Fibroblast of skin of abdomen (primary cell): ENCODE measurements around the gene THSD7A.

Source experiments
- DNase-seq: peaks from one replicate; pipeline ENCODE4 v3.0.0-alpha.2; 2013

The THSD7A gene

GRCh38 chr7:11638011-11638774 lies 193.8 kb downstream of the THSD7A start:
- no peak for DNase-seq

DNA sequence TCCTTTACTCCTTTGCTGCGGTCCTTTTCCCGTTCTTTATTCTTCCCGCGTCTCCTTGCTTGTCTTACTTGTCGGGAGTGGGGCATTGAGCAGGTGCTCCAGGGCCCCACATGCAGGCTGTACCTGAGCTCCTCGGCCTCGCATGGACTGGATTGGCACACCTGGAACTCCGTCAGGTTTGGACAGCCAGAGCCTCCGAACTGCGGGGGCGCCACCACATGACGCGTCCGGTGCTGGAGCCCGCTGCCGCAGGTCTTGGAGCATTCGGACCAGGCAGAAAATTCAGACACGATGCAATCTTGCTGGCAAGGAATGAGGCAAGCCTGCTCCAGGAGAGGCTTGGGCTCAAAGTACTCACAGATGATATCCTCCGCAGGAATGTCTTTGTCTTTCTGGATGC lies 195.7 kb downstream of the THSD7A start:
- DNase-seq: no peak

GRCh38 chr7:11633310-11633709 lies 198.7 kb downstream of the THSD7A start:
- no peak for DNase-seq

- DNase-seq: no peak
Observed at GRCh38 chr7:11630355-11630754, 201.6 kb downstream of the THSD7A start.

- no peak for DNase-seq
Observed at GRCh38 chr7:11625669-11626068, 206.3 kb downstream of the THSD7A start.

- DNase-seq: no peak
Observed at GRCh38 chr7:11623093-11623678, 208.8 kb downstream of the THSD7A start.

- no peak for DNase-seq
Observed at GRCh38 chr7:11620406-11621253, 211.4 kb downstream of the THSD7A start.

GRCh38 chr7:11616466-11616865 lies 215.5 kb downstream of the THSD7A start:
- no peak for DNase-seq

DNA sequence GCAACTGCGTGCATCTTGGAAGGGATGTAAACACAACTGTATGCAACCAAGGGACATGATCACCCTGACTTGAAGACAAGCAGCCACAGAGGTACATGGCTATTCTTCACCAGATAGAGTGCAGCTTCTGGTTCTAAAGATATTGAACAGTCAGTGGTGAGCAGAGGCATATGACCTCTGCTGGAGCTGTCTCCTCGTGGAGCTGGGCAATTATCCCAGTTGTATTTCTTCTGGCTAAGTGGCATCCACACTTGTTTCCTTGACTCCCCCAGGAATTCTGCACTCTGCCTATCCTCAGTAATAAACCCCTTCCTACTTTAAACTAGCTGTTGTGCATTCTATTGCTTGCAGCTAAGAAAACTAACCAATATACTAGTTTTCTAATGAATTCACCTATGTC lies 216.8 kb downstream of the THSD7A start:
- no peak for DNase-seq

- no peak for DNase-seq
Observed at GRCh38 chr7:11613292-11613930, 218.6 kb downstream of the THSD7A start.

DNA sequence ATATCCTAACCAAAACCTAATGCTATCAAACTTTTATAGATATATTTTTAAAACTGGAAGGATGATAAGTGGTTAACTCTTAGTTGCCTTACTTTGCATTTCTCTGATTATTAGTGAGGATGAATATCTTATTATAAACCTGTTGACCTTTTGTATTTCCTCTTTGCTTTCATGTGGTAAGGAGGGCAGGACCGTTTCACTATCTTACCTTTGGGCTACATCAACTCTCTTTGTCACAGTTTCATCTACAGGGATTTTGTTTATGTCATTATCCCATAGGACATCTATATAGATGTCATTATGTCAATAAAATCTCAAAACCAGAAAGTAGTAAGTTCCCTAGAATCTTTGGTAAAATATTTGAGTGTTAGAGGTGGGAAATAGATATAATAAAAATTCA lies 219.3 kb downstream of the THSD7A start:
- DNase-seq: no peak

DNA sequence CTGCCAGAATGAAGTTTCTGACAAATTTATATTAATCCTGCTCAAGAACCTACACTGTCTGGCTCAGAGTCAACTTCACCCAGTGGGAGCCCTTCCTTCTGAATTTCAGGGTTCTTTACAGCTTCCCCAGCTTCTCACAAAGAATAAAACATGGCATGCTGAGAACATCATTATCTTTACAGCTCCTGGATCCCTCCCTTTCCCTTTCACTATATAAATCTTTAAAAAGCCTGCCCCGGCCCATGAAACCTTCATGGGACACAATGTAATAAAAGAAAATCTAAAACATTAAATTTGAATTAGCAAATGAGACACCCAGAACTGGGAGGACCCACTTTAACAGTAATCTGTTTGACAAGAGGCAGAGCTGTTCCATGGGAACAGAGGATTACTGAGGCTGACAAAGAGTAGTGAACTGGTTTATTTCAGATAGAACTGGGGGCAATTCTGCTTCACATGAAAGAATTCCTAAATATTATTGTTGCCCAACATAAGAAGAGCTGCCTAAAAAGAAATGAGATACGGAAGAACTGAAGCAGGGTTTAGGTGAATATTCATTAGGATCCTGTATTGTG lies 222.8 kb downstream of the THSD7A start:
- no peak for DNase-seq

GRCh38 chr7:11607686-11608085 lies 224.3 kb downstream of the THSD7A start:
- DNase-seq: no peak

DNA sequence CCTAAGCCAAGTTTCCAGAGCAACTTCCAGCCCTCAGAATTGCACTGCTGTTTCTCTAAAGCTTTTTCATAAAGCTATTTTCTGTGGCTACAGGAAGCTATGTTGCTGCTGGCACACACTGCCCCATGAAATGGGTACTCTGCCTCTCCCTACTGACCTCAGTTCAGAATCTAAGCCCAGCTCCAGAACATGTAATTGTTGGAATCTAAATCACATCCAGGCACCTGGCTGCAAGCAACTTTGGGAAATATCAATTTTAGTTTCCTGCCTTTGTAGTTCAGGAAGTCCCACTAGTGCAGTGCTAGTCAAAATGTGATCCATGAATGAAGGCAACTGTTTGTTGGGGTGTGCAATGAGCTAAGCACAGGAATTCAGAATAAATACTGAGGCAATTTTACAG lies 226.2 kb downstream of the THSD7A start:
- DNase-seq: no peak

DNA sequence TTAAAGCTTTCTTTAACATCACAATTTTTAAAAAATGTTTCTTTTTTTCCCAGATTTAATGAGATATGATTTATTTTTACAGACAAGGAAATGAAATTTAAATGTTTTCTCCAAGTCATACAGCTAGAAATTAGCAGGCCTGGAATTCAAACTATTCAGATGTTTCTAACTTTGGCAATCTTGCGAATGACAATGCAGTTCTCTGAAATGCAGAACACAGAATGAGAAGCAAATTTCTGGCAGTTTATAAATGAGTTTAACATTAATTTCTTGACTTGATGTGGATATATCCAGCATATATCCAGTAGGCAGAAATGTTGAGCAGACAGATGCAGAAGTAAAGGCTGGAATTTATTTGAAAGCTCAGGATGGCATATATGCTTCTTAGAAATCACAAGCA lies 227.5 kb downstream of the THSD7A start:
- DNase-seq: peak; percentile 4

GRCh38 chr7:11601761-11602160 lies 230.2 kb downstream of the THSD7A start:
- no peak for DNase-seq

GRCh38 chr7:11593322-11593721 lies 238.7 kb downstream of the THSD7A start:
- no peak for DNase-seq

GRCh38 chr7:11592699-11593098 lies 239.3 kb downstream of the THSD7A start:
- no peak for DNase-seq

GRCh38 chr7:11591943-11592342 lies 240.1 kb downstream of the THSD7A start:
- no peak for DNase-seq

GRCh38 chr7:11591055-11591633 lies 240.9 kb downstream of the THSD7A start:
- DNase-seq: no peak

- no peak for DNase-seq
Observed at GRCh38 chr7:11589251-11589650, 242.7 kb downstream of the THSD7A start.

DNA sequence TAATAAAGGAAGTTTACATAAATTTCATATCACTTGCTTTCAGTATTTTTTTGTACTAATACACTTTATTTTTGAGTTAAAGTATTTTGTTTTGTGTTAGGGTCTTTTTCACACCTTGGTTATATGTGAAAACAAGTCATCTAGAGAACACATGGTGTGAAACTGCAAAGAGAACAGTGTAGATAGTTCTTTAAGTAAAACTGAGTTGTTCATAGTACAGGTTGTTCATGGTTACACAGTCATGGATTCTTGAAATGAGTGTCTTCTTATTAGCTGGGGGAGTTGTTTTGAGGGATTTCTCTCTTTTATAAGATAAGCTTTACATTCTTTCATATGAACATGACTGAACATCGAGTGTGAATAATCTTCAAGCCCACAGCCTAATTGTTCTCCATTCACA lies 244.2 kb downstream of the THSD7A start:
- no peak for DNase-seq
